Thoracic aorta (tissue), 2 donors: ENCODE results near the gene SMIM23. TPM values are rescaled to one million over a fixed set of nuclear protein-coding genes. Genes with fewer than 3 reads are reported as not detected.

Experiments used
- ATAC-seq: fragments of 150-250 bp; one replicate; pipeline ENCODE4 v1.8.0; 2017; ENCODE audit warnings: low read depth; ENCODE audit not compliant: insufficient number of reproducible peaks, low FRiP score
- DNase-seq: peaks from one replicate; pipeline ENCODE4 v3.0.0-alpha.2; 2020; ENCODE audit warnings: low spot score
- H3K27ac ChIP-seq, 2 donors: fragments of 200-600 bp; sonication (generic); 1 replicate in 1 of 2; 2 replicates in 1 of 2; pipeline ENCODE4 v1.5.1; 2016; ENCODE audit warnings: mild to moderate bottlenecking in 2 of 2, moderate library complexity in 2 of 2
- H3K27me3 ChIP-seq: fragments of 200-600 bp; sonication (generic); replicated peaks from 2 replicates; pipeline ENCODE4 v1.6.0; 2016; ENCODE audit warnings: mild to moderate bottlenecking; ENCODE audit not compliant: insufficient read depth
- H3K36me3 ChIP-seq: fragments of 200-600 bp; sonication (generic); one replicate; pipeline ENCODE4 v1.5.1; 2016
- H3K4me1 ChIP-seq, 2 donors: fragments of 200-600 bp; sonication (generic); 1 replicate in 1 of 2; 2 replicates in 1 of 2; pipeline versions ENCODE4 v1.5.1 to v1.6.0; 2016; ENCODE audit warnings: low read depth in 2 of 2, mild to moderate bottlenecking in 1 of 2; ENCODE audit not compliant: control insufficient read depth in 1 of 2
- H3K4me3 ChIP-seq: fragments of 200-600 bp; sonication (generic); 2 replicates; pipeline ENCODE4 v1.5.1; 2016; ENCODE audit warnings: mild to moderate bottlenecking
- H3K9me3 ChIP-seq: fragments of 200-600 bp; sonication (generic); 2 replicates; pipeline ENCODE4 v1.5.1; 2016
- CTCF ChIP-seq: fragments of 200-600 bp; sonication (generic); IDR thresholded peaks from one replicate; pipeline ENCODE4 v1.5.1; 2019; ENCODE audit warnings: antibody characterized with exemption
- total RNA-seq, 2 donors: library from RNA; depleted of rRNA; stranded (reverse); fragments of >200 nt; gene quantifications; one replicate each; pipeline versions ENCODE4 v1.1.0 to v1.2.3, GENCODE V29; 2016

The SMIM23 gene
- total RNA-seq, 2 donors from 2014 or later, result not detected

- Histone ChIP-seq H3K27me3 (no peaks in the 10 kb centered on the region), H3K9me3 (peaks cover 9% of the 10 kb centered on the region), H3K36me3 (no peaks in the 10 kb centered on the region), H3K4me3 (no peak overlapping the region), H3K27ac (no peak overlapping the region), H3K4me1 (no peaks in the 10 kb centered on the region)
- DNase-seq, result no peak
- no peak for TF ChIP-seq CTCF
- no peak for ATAC-seq
Measured at GRCh38 chr5:171813270-171813669, 27.7 kb downstream of the SMIM23 start.

GRCh38 chr5:171813813-171814490 is 28.3 kb downstream of the SMIM23 start:
- Histone ChIP-seq H3K36me3 (no peaks in the 10 kb centered on the region), H3K27me3 (no peaks in the 10 kb centered on the region), H3K4me3 (no peak overlapping the region), H3K27ac (no peak overlapping the region), H3K4me1 (no peaks in the 10 kb centered on the region), H3K9me3 (peaks cover 9% of the 10 kb centered on the region)
- DNase-seq (no peak), ATAC-seq (no peak)
- TF ChIP-seq CTCF, result no peak

- Histone ChIP-seq H3K36me3 (no peaks in the 10 kb centered on the region), H3K9me3 (no peaks in the 10 kb centered on the region), H3K4me3 (no peak overlapping the region), H3K4me1 (no peaks in the 10 kb centered on the region), H3K27me3 (no peaks in the 10 kb centered on the region), H3K27ac (no peak overlapping the region)
- no peak for TF ChIP-seq CTCF
- DNase-seq, result no peak
- no peak for ATAC-seq
Measured at GRCh38 chr5:171816666-171817065, 31.0 kb downstream of the SMIM23 start.

GRCh38 chr5:171820561-171820960 is 34.9 kb downstream of the SMIM23 start:
- ATAC-seq, result no peak
- no peak for TF ChIP-seq CTCF

GRCh38 chr5:171821286-171821685 is 35.7 kb downstream of the SMIM23 start:
- ATAC-seq (no peak), DNase-seq (no peak)
- Histone ChIP-seq H3K27ac (no peak overlapping the region), H3K36me3 (no peaks in the 10 kb centered on the region), H3K27me3 (no peaks in the 10 kb centered on the region), H3K9me3 (no peaks in the 10 kb centered on the region), H3K4me1 (no peaks in the 10 kb centered on the region), H3K4me3 (no peak overlapping the region)
- TF ChIP-seq CTCF, result no peak

More at GRCh38 chr5:171820561-171820960, 34.9 kb downstream of the SMIM23 start:
- no peaks in the 10 kb centered on the region for H3K27me3 ChIP-seq
- no peaks in the 10 kb centered on the region for H3K9me3 ChIP-seq
- H3K36me3 ChIP-seq, result no peaks in the 10 kb centered on the region
- H3K27ac ChIP-seq, result no peak overlapping the region
- no peaks in the 10 kb centered on the region for H3K4me1 ChIP-seq
- DNase-seq, result no peak
- H3K4me3 ChIP-seq, result no peak overlapping the region
